Measurements from ENCODE around the gene MNX1.
A peak's percentile ranks its signal among the peaks of the same experiment; 100 is the strongest.

The MNX1 gene

DNA sequence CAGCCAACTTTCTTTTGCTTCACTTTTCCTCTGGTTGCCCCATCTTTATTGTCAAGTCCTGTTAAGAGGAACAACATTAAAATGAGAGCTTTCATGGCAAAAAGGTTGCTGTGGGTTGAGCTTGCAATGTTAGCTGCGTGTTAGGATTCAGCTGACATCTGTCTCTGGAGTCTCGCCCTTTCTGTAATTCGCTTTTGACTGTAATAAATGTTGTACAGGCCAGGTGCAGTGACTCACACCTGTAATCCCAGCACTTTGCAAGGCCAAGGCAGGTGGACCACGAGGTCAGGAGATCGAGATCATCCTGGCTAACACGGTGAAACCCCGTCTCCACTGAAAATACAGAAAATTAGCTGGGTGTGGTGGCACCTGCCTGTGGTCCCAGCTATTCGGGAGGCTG, 24.1 kb downstream of the MNX1 start:
- no peak for DNase-seq (ENCODE audit: extremely low read depth, low read depth)
- TF ChIP-seq, protein P1, sequence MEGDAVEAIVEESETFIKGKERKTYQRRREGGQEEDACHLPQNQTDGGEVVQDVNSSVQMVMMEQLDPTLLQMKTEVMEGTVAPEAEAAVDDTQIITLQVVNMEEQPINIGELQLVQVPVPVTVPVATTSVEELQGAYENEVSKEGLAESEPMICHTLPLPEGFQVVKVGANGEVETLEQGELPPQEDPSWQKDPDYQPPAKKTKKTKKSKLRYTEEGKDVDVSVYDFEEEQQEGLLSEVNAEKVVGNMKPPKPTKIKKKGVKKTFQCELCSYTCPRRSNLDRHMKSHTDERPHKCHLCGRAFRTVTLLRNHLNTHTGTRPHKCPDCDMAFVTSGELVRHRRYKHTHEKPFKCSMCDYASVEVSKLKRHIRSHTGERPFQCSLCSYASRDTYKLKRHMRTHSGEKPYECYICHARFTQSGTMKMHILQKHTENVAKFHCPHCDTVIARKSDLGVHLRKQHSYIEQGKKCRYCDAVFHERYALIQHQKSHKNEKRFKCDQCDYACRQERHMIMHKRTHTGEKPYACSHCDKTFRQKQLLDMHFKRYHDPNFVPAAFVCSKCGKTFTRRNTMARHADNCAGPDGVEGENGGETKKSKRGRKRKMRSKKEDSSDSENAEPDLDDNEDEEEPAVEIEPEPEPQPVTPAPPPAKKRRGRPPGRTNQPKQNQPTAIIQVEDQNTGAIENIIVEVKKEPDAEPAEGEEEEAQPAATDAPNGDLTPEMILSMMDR (IDR thresholded peaks at IDR 0.05; ENCODE audit: low read depth, low read length): no peak

DNA sequence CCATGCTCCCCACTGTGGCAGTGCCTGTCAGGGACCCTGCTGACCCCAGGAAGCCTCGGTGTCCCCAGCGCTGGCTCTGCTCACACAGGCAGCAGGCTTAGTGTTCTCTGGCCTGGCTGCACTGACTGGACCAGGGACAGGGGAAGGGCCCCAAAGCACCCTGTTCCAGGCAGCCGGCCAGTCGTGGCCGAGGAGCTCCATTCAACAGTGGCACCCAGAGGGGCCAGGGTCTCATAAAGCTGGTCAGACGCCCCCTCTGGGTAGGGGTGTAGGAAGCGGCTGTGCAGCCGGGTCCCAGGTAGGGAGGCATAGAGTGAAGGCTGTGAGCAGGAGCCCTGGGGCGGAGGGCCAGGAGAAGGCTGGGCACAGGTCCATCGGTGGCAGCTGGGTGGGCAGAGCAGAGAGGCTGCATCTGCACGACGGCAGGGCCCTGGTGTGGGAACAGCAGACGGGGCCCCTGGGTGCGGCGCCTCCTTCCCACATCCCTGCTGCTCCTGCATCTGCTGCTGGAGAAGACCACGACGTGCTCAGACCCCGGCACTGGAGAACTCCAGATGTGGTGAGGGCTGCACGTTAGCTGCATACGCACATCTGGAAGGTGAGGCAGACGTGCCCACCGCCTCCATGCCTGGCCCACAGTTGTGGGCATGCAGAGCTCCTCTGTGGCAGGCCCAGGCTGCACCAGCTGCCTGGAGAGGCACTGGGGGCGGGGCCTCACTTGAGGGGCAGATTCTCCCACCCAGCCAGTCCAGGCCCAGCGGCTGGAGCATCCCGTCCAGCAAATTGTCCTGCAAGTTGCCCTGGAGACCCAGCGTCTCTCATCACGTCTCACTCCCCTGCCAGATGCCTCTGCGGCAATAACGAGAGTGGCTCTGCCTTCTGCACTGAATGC, 25.1 kb downstream of the MNX1 start:
- TF ChIP-seq, protein P1 (IDR thresholded peaks at IDR 0.05; ENCODE audit: low read depth, low read length): no peak
- DNase-seq (ENCODE audit: extremely low read depth, low read depth): no peak

DNA sequence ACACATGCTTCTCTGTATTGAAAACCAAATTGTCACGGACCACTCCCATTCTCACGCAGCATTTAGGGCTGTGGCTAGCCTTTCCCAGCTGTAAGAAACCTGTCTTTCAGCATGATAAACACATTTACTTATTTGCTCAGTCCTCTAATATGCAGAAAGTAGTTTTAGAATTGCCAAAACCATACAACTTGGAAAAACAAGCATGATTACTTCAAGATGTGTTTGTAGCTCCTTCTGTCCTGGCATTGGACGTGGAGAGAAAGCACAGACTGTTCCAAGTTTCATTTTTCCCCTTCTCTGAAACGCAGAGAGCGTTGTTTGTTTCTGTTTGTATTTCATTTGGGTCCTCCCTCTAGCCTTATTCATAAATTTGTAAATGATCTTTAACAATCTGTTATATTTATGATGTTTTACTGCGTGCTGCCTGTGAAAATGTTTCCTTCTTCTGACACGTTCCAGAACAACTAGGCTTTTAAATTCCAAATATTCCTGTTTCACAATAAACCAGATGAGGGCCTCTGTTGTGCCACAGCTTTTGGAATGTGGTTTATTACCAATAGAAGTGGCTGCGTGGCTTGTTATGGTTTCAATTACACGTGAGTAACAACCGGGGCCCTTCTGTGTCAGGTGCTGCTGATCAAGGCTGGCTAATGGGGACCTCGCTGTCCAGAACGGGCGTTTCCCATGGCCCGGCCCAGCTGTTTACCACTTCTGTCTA, 26.1 kb downstream of the MNX1 start:
- TF ChIP-seq, protein P1 (IDR thresholded peaks at IDR 0.05; ENCODE audit: low read depth, low read length): no peak
- peak; percentile 74 for DNase-seq (ENCODE audit: extremely low read depth, low read depth)

DNA sequence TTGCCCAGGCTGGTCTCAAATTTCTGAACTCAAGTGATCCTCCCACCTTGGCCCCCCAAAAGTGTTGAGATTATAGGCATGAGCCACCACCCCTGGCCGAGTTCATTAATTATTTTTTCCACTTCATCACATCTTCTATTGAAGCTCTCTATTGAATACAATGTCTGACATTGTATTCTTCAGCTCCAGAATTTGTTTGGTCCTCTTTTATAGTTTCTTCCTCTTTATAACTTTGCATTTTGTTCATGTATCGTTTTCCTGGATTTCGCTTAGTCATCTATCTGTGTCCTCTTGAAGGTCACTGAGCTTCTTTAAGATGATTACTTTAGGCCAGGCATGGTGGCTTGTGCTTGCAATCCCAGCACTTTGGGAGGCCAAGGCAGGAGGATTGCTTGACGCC, 30.8 kb downstream of the MNX1 start:
- TF ChIP-seq, protein P1 (IDR thresholded peaks at IDR 0.05; ENCODE audit: low read depth, low read length): no peak
- no peak for DNase-seq (ENCODE audit: extremely low read depth, low read depth)

DNA sequence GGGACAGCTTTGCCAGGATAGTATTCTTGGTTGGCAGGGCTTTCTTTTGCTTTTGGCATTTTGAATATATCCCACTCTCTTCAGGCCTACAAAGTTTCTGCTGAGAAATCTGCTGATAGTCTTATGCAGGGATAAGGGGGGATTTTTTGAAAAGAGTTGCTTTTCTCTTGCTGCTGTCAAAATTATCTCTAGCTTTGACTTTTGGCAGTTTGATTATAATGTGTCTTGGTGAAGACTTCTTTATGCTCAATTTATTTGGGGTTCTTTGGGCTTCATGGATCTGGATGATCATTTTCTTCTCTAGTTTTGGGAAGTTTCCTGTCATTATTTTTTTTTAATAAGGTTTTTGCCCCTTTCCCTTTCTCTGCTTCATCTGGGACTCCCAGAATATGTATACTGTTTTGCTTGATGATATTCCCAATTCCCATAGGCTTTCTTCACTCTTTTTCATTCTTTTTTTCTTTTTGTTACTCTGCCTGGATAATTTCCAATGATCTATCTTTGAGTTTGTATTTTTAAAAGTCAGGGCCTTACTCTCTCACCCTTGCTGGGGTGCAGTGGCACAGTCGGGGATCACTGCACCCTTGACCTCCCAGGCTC, 31.4 kb downstream of the MNX1 start:
- TF ChIP-seq, protein P1 (IDR thresholded peaks at IDR 0.05; ENCODE audit: low read depth, low read length): no peak

DNA sequence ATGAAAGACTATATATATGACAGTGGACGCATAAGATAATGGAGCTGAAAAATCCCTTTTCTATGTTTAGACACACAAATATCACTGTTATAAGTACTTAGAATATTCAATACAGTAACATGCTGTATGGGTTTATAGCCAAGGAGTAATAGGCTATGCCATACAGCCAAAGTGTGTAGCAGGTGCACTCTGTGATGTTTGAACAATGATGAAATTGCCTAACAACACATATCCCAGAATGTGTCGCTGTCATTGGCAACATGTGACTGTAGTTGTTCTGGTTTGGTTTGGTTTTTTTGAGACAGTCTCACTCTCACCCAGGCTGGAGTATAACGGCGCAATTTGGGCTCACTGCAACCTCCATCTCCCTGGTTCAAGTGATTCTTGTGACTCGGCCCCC, 34.8 kb downstream of the MNX1 start:
- TF ChIP-seq, protein P1 (IDR thresholded peaks at IDR 0.05; ENCODE audit: low read depth, low read length): no peak
- DNase-seq (ENCODE audit: extremely low read depth, low read depth): no peak

More for the DNA sequence above, 31.4 kb downstream of the MNX1 start:
- no peak for DNase-seq (ENCODE audit: extremely low read depth, low read depth)

Measured in AG09319 (cell line).